Measurements from ENCODE around the gene CELSR1. TPM values are rescaled to one million over a fixed set of nuclear protein-coding genes. Genes with fewer than 3 reads are reported as not detected.

The CELSR1 gene
- total RNA-seq, 1 donor: 1.1 TPM

DNA sequence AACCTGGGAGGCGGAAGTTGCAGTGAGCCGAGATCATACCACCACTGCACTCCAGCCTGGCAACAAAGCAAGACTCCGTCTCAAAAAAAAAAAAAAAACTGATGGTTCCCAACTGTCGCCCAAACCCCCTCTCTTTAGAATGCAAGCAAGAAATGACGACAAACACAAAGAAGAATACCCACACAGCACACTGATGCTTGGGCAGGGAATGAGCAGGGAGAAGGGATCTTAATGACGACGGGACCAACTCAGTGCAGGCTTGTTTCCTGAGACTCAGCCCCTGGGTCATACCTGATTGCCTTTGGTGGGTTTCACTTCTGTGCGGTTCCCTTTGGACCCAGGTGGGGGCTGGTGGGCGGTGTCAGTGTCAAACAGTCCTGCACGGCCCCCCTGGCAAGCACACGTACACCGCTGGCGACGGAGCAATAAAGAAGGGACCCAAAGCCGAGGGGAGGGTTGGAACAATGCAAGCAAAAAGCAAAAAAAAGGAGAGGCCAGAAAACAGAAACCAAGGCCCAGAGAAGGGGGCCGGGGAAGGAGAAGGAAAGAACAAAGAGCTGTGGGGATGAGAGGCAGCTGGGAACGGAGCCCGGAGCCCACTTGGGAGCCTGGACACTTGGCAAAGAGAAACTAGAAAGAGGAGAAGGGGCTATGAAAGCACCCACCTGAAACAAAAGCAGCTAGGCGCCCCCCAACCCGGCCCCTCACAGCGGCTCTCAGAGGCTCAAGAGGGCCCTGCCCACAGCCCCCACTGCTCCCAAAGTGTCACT lies 99.6 kb downstream of the CELSR1 start:
- no peak overlapping the region for H3K4me3 ChIP-seq (ENCODE audit: low read depth, low read length)
- no peak for TF ChIP-seq CTCF (IDR thresholded peaks at IDR 0.05; ENCODE audit: insufficient read depth, low read length)
- DNase-seq (ENCODE audit: low read depth): no peak

DNA sequence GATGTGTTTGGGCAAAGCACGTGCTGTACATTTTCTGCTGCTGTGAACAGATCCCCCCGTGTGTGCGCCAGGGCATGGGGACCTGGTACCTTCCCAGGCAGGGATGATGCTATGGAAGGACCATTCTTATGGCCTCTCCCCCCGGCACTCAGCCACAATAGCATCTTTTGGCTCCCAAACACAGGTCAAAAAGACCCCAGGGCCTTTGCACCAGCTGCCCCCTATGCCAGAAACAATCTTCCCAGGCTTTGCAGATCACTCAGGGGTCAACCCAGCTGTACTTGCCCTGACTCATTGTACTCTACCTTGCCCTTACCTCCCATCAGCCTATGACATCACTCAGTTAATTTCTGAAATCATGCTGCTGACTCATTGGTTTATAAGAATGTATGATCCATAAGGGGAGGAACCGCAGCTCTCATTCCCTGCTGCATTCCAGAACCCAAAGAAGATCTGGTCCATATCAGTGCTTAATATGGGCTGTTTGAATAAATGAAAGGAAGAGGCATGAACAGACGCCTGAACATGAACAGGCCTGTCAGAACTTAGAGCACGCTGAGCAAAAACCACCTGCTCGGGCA lies 100.7 kb downstream of the CELSR1 start:
- TF ChIP-seq CTCF (IDR thresholded peaks at IDR 0.05; ENCODE audit: insufficient read depth, low read length): no peak
- no peak overlapping the region for H3K4me3 ChIP-seq (ENCODE audit: low read depth, low read length)
- peak; percentile 43 for DNase-seq (ENCODE audit: low read depth)

DNA sequence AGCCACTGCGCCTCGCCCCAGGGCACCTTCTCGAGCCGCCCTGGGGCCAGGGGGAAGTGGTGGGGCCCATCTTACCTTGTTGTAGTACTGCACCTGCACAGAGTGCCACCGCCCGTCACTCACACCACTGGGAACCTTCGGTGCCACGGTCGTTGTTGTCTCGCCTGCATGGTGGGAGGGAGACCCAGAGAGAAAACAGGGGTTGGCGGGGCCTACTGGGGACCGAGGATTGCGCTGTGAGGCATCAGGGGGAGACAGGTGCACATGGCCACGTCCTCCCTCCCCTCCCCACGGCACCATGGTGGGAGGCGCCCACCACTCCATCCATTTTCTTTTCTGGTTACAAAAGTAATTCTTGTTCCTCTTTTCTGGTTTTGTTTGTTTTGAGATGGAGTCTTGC lies 104.1 kb downstream of the CELSR1 start:
- no peak for DNase-seq (ENCODE audit: low read depth)
- TF ChIP-seq CTCF (IDR thresholded peaks at IDR 0.05; ENCODE audit: insufficient read depth, low read length): no peak

DNA sequence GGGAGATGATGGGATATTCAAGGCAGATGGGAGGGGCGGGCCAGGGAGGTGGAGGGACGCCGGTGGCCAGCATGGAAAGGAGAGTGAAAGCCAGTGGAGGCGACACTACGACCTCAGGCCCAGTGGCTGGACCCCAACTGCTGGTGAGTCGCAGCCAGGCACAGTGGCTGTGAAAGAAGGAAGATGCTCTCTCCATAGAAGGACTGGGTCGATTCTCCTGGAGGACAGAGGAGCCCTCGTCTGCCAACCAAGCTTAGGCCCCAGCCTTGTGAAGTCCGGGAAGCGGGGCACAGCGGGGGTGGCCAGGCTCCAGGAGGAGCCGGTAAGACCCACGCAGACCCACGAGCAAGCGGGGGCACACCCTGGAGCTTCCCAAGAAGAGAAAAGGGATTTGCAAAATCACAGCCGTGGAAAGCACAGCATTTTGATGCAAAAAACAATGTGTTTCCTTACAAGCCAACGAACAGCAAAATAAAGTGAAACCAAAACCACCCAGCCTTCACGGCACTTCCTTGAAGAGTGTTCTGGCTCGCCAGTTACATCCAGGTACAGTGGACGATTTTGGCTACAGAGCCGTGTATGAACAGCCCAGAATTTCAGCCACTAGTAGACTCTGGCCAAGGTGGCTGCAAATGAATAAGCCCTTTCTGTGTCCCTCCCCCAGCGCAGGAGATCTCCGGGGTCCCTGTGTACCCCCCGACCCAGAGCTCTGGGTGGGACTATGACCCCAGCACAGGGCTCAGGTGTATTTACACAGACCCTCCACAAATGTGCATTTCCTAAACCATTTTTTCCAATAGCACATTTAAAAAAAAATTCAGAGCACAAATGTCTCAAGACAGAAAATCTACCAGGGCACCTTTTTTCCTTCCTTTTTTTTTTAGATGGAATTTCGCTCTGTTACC lies 105.0 kb downstream of the CELSR1 start:
- DNase-seq (ENCODE audit: low read depth): peak; percentile 11
- H3K4me3 ChIP-seq (ENCODE audit: low read depth, low read length): no peak overlapping the region
- TF ChIP-seq CTCF (IDR thresholded peaks at IDR 0.05; ENCODE audit: insufficient read depth, low read length): no peak

More for the DNA sequence above, 104.1 kb downstream of the CELSR1 start:
- H3K4me3 ChIP-seq (ENCODE audit: low read depth, low read length): no peak overlapping the region

DNA sequence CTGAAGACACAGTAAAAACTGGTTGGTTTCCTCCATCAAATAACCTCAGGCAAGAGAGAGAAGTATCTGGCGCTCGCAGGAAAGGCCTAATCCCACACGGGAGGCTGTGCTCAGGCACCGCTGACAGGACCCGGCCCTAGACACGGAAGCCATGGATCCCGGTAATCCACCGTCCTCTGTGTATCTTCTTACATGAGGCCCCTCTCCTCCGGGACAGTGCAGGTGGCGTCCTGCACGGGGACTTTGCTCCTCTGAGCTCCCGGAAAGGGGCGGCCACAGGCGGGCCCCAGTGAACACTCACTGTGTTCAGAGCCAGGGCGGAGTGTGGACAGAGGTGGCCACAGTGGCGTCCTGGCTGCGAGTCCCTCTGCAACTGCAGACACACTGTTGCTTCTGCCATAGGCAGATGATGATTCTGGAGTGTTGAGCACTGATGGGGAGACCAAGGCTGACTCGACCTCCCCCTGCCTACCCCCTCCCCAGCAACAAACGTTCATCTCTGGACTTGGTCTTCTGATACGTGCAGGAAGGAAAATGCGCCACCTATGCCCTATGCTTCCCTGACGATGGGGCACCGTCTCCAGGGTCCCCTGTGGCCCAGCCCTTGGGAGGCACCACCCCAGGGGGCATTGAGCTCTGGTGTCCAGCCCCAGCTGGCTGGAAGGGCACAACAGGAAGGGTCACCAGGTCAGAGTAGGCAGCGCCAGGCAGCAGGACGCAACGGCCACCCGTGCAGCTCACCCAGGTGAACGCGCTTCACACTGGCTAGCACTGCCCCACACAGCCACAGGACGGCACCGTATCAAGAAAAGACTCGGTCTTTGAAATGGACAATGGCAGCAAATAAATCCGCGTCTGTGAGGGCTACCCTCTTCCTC lies 106.2 kb downstream of the CELSR1 start:
- H3K4me3 ChIP-seq (ENCODE audit: low read depth, low read length): no peak overlapping the region
- no peak for TF ChIP-seq CTCF (IDR thresholded peaks at IDR 0.05; ENCODE audit: insufficient read depth, low read length)
- no peak for DNase-seq (ENCODE audit: low read depth)

DNA sequence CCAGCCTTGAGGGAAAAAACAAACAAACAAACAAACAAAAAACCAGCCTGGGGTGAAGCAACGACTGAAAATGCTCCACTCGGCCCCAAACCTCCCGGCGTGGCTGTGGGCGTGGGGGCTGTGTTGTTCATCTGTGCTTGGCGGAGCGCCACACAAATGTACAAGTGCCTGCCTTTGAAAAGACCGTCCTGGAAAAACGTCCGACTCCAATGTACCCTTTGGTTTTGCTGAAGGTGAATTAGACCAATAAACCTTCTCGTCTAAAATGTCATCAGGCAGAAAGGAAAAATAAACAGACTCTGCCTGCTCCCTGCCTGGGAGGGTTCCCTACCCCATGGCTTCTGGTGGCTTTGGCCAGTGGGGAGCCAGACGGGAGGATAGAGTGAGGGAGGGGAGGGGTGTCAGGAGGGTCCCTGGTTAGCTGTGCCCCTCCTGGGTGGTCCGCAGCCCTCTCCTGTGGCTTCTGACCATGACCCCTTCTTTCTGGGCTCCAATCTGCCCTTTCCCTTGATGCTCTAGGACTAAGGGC lies 108.0 kb downstream of the CELSR1 start:
- TF ChIP-seq CTCF (IDR thresholded peaks at IDR 0.05; ENCODE audit: insufficient read depth, low read length): no peak
- no peak for DNase-seq (ENCODE audit: low read depth)
- no peak overlapping the region for H3K4me3 ChIP-seq (ENCODE audit: low read depth, low read length)
